Kasumi-1 (cell line): ENCODE results near the gene FBXO47.
A peak's percentile ranks its signal among the peaks of the same experiment; 100 is the strongest.
"Not testable (repeated sequence)": the region's sequence is repeated elsewhere in the genome, so short reads cannot be mapped to it uniquely, and the experiment has no call there.

Experiments used
- DNase-seq, 2 experiments: peaks; one replicate each; lab custom pipeline; 2025; lab: John Stamatoyannopoulos, UW

Gene FBXO47

GRCh38 chr17:38922538-38923297, 44.5 kb downstream of the FBXO47 start:
- DNase-seq: no peak

DNA sequence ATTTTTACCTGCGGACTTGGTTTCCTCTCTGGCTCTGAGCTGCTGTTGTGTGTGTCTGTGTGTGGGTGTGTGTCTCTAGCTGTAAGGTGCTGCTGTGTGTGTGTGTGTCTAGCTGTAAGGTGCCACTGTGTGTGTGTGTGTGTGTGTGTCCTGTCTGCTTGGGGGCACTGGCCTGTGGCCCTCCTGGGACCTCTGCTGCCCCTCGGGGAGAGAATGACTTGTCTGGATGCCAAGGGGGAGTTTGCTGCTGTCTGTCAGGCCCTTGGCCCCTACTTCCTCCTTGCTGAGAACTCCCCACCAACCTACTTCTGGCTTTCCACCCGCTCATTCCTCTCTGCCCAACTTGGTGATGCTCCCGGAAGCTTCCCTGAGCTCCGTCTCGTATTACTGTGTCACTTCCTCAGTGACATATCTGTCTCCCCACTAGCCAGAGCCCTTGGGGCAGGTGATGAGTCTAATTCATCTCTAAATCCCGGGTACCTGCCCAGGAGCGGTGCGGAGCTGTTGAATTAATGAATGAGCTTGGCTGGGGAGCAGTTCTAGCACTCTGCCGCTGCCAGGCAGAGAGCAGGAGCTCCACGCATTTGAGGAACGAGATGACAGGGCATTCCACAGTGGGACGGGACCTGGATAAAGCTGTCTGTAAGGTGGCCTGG, 45.3 kb downstream of the FBXO47 start:
- DNase-seq: peak; percentile 68 to 80

GRCh38 chr17:38920374-38921291, 46.6 kb downstream of the FBXO47 start:
- no peak for DNase-seq

- no peak for DNase-seq
These were observed 47.7 kb downstream of the FBXO47 start for GRCh38 chr17:38919316-38920078.

DNA sequence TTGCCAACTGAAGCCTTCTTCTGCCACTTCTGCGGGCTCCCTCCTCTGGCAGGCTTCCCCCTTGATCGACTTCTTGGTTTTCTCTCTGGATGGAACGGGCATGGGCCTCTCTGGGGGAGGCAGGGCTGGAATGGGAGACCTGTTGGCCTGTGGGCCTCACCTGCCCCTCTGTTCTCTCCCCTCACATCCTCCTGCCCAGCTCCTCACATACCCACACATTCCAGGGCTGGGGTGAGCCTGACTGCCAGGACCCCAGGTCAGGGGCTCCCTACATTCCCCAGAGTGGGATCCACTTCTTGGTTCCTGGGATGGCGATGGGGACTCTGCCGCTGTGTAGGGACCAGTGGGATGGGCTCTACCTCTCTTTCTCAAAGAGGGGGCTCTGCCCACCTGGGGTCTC, 48.3 kb downstream of the FBXO47 start:
- DNase-seq: no peak

DNA sequence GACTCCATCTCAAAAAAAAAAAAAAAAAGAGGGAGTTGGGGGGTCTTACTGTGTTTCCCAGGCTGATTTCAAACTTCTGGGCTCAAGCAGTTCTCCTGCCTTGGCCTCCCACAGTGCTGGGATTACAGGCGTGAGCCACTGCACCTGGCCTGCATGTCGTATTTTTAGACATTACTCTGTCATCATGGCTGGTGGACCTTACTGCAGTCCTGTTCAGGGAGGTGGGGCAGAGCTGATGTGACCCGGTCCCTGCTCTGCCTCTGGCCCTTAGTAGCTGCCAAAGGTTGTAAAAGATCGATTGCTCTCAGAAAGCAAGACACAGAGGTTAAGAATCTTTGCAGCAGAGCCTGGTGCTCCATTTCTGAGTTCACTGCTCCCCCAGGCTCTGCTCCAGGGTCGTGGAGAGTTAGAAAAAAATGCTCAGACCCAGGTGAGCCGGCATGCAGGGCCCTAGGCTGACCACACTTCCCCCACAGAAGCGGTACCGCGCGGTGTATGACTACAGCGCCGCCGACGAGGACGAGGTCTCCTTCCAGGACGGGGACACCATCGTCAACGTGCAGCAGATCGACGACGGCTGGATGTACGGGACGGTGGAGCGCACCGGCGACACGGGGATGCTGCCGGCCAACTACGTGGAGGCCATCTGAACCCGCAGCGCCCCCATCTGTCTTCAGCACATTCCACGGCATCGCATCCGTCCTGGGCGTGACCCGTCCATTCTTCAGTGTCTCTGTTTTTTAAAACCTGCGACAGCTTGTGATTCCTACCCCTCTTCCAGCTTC, 48.9 kb downstream of the FBXO47 start:
- no peak for DNase-seq

- no peak for DNase-seq
These were observed 49.9 kb downstream of the FBXO47 start for GRCh38 chr17:38917259-38917658.

GRCh38 chr17:38916771-38917170, 50.4 kb downstream of the FBXO47 start:
- no peak for DNase-seq

- DNase-seq: no peak
These were observed 51.6 kb downstream of the FBXO47 start for GRCh38 chr17:38915639-38915995.

DNA sequence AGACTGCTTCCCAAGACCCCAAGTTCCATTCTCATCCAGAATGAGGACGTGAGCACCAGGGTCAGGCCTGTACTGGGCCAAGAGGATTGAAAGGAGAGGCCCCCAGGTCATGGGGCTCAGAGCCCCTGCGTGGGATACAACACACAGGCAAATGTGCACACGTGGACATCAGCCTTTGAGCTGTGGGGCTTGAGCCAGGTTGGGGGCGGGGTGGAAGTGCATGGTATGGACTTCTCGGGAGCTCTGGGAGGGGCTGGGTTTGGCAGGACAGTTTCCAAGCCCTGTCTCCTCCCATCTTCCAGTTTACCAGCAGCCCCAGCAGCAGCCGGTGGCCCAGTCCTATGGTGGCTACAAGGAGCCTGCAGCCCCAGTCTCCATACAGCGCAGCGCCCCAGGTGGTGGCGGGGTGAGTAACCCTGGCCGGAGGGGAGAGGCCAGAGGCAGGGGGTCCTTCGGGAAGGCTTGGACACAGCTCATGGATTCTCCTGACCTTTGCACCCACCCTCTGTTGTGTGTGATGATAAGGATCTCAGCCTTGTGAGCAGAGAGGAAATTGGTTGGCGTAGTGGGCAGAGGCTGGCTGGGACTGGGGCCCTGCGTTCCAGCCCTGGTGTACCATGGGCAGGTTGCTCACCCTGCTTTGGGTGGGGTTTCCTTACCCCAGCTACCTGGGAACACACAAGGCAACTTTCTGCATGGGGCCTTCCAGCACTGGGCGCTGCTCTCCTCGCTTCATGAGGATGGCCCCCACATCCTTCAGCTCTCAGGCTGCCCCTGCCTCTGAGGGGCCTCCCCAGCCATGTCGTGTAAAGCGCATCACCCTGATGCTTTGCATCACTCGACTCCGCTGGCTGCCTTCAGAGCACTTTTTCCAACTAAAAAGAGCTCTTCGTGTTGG, 52.2 kb downstream of the FBXO47 start:
- no peak for DNase-seq

GRCh38 chr17:38912221-38912813, 54.9 kb downstream of the FBXO47 start:
- DNase-seq: no peak

DNA sequence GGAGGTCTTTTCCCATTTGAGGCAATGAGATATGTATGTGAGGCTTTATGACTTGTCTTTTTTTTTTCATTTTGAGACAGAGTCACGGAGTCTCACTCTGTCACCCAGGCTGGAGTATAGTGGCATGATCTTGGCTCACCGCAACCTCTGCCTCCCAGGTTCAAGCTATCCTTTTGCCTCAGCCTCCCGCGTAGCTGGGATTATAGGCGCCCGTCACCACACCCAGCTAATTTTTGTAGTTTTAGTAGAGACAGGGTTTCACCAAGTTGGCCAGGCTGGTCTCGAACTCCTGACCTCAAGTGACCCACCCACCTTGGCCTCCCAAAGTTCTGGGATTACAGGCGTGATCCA, 55.5 kb downstream of the FBXO47 start:
- not testable (repeated sequence) for DNase-seq

DNA sequence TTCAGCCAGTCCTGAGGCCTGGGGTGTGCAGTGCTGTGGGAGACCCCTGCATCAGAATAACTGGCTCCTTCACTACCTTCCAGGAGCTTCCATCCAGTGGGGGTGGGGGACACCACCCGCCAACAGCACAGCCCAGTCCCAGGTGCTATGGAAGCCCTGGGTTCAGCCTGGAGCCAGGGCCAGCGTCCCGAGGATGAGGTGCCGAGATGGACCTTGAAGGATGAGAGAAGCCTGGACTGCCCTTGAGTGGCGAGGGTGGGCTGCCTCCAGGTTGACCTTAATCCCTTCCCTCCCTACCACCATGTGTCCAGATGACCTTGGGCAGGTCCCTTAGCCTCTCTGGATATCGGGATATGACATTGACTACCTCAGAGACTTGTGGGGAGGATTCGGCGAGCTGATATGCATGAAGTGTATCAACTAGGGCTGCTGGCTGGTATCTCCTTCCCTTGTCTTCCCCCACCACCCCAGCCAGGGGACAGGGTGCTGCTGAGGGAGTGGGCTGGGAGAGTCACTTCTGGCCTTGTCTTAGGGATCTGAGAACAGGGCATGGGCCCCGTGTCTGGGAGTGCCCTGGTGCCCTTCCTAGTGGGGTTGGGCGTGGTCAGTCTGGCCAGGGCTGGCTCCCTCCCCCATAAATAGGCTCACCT, 56.0 kb downstream of the FBXO47 start:
- DNase-seq: no peak

- DNase-seq: no peak
These were observed 56.9 kb downstream of the FBXO47 start for GRCh38 chr17:38910325-38910724.

DNA sequence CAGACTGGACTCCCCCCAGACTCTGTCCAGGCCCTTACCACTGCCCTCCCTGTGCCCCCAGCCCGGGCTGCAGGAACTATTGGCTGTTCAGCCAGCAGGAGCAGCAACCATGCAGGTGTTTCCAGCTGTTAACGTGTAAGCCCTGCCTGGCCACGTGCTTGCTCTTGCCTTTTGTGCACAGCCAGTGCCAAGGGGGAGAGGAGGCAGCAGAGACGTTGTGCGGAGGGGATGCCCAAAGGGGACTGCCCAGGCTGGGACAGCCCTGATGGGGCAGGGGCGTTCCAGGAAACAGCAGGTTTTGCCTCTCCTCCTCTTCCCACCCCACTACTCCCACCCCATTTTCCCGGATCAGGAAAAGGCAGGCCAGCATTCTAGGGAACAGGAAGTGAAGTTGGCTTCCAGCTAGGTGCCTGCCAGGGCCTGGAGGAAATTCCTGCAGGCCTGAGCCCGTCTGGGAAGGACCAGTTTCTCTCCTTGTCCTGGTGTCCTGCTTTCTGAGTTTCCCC, 58.5 kb downstream of the FBXO47 start:
- DNase-seq: no peak

DNA sequence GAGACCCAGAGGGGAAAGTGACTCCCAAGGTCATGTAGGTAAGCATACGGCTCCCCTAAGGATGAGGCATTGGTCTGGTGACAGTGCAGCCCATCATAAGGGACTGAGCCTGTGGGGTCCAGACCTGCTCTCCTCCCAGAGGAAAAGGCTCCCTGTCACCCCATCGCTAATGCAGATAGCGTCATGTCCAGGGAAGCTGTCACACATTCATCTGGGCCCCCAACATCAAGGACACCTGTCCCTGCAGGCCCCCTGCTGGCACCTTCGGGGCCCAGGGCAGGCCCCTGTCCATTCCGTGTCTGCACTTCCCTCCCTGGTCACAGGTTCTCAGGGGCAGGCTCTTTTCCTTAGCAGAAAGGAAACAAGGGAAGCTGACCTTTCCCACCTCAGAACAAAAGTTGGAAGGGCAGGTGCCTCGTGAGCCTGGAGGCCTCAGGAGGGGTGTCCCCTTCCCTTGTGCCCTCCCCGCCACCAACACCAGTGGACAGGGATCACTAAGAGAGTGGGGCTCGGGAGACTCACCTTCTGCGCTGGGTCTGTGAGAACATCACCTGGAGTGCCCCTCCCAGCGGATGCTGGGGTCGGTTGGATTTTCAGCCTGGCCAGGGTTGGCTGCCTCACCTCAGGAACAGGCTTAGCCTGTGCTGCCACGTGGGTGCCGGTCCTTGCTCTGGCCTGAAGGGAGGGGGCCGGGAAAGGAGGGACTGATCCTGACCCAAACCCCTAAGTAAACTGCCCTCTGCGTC, 59.1 kb downstream of the FBXO47 start:
- no peak for DNase-seq

DNA sequence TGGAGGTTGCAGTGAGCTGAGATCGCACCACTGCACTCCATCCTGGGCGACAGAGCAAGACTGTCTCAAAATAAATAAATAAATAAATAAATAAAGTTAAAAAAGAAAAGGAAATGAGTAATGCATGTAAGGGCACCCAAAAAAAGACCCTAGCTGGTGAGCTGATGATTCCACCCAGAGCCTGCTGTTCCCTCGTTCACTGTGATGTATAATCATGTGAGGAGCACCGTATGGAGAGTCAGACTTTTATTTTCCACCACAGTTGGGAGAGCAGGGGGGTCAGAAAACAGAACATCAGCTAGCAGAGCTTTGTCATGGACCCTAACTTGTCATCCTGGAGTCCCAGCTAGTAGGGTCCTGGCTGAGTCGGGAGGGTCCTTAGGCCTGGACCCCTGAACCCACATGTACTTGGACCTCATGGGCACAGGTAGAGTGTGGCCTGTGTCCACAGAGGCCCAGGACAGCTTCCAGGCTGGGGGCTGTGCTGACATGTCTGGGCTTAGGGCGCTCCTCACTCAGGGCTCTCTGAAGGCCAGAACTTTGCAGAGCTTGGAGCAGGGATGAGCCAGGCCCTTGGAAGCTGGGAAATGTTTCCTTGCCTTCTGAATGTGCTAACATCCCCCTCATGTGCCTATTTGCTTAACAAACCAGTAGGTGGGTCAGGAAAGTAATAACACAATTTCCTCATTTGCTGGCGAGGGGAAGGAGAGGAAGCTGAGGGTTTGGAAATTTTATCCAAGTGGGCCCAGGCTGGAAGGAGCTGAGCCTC, 60.6 kb downstream of the FBXO47 start:
- peak in 1 of 2 experiments; percentile 13 for DNase-seq

- DNase-seq: no peak
These were observed 61.8 kb downstream of the FBXO47 start for GRCh38 chr17:38905375-38905774.
